ENCODE data around the gene PGPEP1.

The PGPEP1 gene

DNA sequence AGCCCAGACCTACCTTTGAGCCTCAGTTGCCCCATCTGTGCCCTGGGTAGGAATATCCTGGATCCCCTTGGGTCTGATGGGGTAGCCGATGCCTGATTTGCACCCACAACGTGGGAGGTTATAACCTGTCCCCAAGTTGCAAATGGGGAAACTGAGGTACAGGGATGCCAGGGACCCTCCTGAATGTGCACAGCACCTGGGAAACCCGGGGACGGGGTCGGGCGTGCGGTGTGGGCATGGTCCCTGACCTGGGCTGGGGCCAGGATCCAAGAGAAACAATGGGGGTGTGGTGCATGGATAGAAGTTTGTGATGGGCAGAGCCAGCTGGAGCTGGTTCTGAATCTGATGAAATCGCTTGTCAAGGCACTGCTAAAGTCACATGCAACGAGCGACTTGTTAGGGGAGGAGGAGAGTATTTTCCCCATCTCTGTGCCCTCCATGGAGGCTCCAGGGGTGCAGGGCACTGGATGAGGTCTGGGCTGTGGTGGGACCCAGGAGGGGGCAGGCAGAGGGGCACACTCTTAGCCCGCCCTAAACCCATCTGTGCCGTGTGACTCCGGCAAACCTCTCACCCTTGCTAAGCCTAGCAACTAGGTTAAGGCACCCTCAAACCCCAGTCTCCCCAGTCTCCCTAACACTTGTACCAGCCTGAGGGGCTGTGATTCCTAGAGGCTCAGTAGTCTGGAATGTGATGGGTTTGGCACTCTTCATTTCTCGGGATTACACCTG lies 46.3 kb downstream of the PGPEP1 start:
- no peak for TF ChIP-seq CTCF (conservative IDR thresholded peaks at IDR 0.05)
- peak overlapping the region; percentile 51 for H3K27ac ChIP-seq

GRCh38 chr19:18388100-18388959 lies 47.9 kb downstream of the PGPEP1 start:
- H3K27ac ChIP-seq: peak overlapping the region; percentile 51
- peak; percentile 96 for TF ChIP-seq CTCF (conservative IDR thresholded peaks at IDR 0.05)

- H3K27ac ChIP-seq: peak overlapping the region; percentile 51
- TF ChIP-seq CTCF (conservative IDR thresholded peaks at IDR 0.05): no peak
Measured at GRCh38 chr19:18388960-18389725, 48.7 kb downstream of the PGPEP1 start.

- no peak for TF ChIP-seq CTCF (conservative IDR thresholded peaks at IDR 0.05)
Measured at GRCh38 chr19:18389726-18390064, 49.3 kb downstream of the PGPEP1 start.

GRCh38 chr19:18390065-18390907 lies 49.9 kb downstream of the PGPEP1 start:
- no peak for TF ChIP-seq CTCF (conservative IDR thresholded peaks at IDR 0.05)
- no peak overlapping the region; the same call in 1 of the 2 replicates for H3K27ac ChIP-seq

More at GRCh38 chr19:18389726-18390064, 49.3 kb downstream of the PGPEP1 start:
- H3K27ac ChIP-seq: no peak overlapping the region; the same call in 1 of the 2 replicates

DNA sequence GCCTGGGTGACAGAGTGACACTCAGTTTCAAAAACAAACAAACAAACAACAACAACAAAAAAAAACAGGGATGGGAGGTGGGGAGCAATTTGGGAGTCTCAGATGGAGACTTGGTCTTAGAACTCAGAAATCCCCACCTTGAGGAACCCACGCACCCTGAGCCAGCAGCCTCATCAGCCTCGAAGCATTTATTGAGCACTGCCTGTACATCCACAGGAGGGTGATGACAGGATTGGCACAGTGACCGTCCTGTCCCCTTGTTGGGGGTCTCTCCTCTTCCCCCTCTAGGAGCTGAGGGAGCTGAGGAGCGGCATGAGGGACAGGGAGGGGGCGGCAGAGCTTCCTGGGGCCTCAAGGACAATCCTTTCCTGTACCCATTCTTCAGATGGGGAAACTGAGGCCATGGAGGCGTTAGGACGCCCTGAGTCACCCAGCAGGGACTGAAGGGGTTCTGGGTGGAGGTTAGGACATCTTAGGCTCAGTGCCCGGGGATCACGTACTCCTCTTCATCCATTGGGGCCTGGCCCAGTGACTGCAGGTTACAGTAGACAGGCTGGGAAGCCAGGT lies 51.2 kb downstream of the PGPEP1 start:
- no peak for TF ChIP-seq CTCF (conservative IDR thresholded peaks at IDR 0.05)

More for the DNA sequence above, 51.2 kb downstream of the PGPEP1 start:
- no peak overlapping the region for H3K27ac ChIP-seq

All from VCaP (cell line).